ENCODE results near the gene RGS19. TPM values are rescaled to one million over a fixed set of nuclear protein-coding genes. Genes with fewer than 3 reads are reported as not detected.

RGS19 gene
- total RNA-seq, 6 experiments from 2014 or later = 2.6 to 10.9 (median 5.7) TPM

- Histone ChIP-seq H3K36me3 (no peaks in the 10 kb centered on the region), H3K27me3 (no peaks in the 10 kb centered on the region), H3K4me3 (no peak overlapping the region), H3K9me3 (no peaks in the 10 kb centered on the region), H3K4me1 (no peaks in the 10 kb centered on the region), H3K27ac (no peak overlapping the region)
- ATAC-seq (no peak), DNase-seq (peak in 2 of 3 donors; percentile 33 to 44)
- intact Hi-C loops (cut with DNase I) = no loop called here
- 80% methylated on average over 1 of the region's 14 CpGs for WGBS (ENCODE audit: insufficient coverage, low coverage, low lambda C conversion rate, missing lambda C conversion rate)
- TF ChIP-seq POLR2A (IDR thresholded peaks at IDR 0.05) (no peak), CTCF (IDR thresholded peaks at IDR 0.05) (no peak)
These were observed 35.1 kb upstream of the RGS19 start for GRCh38 chr20:64114356-64114971.

- whole genome bisulfite sequencing (ENCODE audit: insufficient coverage, low coverage, low lambda C conversion rate, missing lambda C conversion rate) = 75% methylated on average over 10 of the region's 13 CpGs
- intact Hi-C loops (cut with DNase I) = no loop called here
- peak in 2 of 3 donors; percentile 20 to 28 for DNase-seq
- ATAC-seq = no peak
- no peak overlapping the region for H3K27ac ChIP-seq
- no peaks in the 10 kb centered on the region for H3K27me3 ChIP-seq
- H3K4me3 ChIP-seq = no peak overlapping the region
- H3K4me1 ChIP-seq = no peaks in the 10 kb centered on the region
- no peaks in the 10 kb centered on the region for H3K9me3 ChIP-seq
- H3K36me3 ChIP-seq = no peaks in the 10 kb centered on the region
- TF ChIP-seq POLR2A (IDR thresholded peaks at IDR 0.05) (no peak), CTCF (IDR thresholded peaks at IDR 0.05) (no peak)
These were observed 34.6 kb upstream of the RGS19 start for GRCh38 chr20:64113796-64114355.

- no peaks in the 10 kb centered on the region for H3K4me1 ChIP-seq
- no CpG with 5 or more reads among the region's 6 CpGs for WGBS (ENCODE audit: insufficient coverage, low coverage, low lambda C conversion rate, missing lambda C conversion rate)
- H3K27ac ChIP-seq = no peak overlapping the region
- peak in 1 of 3 donors; percentile 30 for DNase-seq
- TF ChIP-seq CTCF (IDR thresholded peaks at IDR 0.05) (no peak), POLR2A (IDR thresholded peaks at IDR 0.05) (no peak)
- no peak for ATAC-seq
- no peaks in the 10 kb centered on the region for H3K36me3 ChIP-seq
- intact Hi-C loops (cut with DNase I) = no loop called here
- H3K9me3 ChIP-seq = no peaks in the 10 kb centered on the region
- H3K27me3 ChIP-seq = no peaks in the 10 kb centered on the region
- H3K4me3 ChIP-seq = no peak overlapping the region
These were observed 34.1 kb upstream of the RGS19 start for GRCh38 chr20:64113444-64113775.

- TF ChIP-seq POLR2A (IDR thresholded peaks at IDR 0.05) = no peak
- TF ChIP-seq CTCF (IDR thresholded peaks at IDR 0.05) = no peak
- H3K4me3 ChIP-seq = no peak overlapping the region
- intact Hi-C loops (cut with DNase I) = no loop called here
- no peaks in the 10 kb centered on the region for H3K36me3 ChIP-seq
- no peak overlapping the region for H3K27ac ChIP-seq
- no peaks in the 10 kb centered on the region for H3K9me3 ChIP-seq
- H3K27me3 ChIP-seq = no peaks in the 10 kb centered on the region
- ATAC-seq (no peak), DNase-seq (peak in 2 of 3 donors; percentile 42 to 43)
- no peaks in the 10 kb centered on the region for H3K4me1 ChIP-seq
- no CpG with 5 or more reads among the region's 18 CpGs for WGBS (ENCODE audit: insufficient coverage, low coverage, low lambda C conversion rate, missing lambda C conversion rate)
These were observed 33.5 kb upstream of the RGS19 start for GRCh38 chr20:64112691-64113443.
